Fibroblast of the conjunctiva (primary cell): Measurements from ENCODE around the gene APOD.

Experiments
- DNase-seq: peaks from one replicate; pipeline ENCODE4 v3.0.0-alpha.2; 2010; ENCODE audit warnings: low read depth

Gene APOD

GRCh38 chr3:195587406-195587805 lies 3.7 kb upstream of the APOD start:
- no peak for DNase-seq

GRCh38 chr3:195584543-195584870 lies 767 bp upstream of the APOD start:
- DNase-seq: no peak

DNA sequence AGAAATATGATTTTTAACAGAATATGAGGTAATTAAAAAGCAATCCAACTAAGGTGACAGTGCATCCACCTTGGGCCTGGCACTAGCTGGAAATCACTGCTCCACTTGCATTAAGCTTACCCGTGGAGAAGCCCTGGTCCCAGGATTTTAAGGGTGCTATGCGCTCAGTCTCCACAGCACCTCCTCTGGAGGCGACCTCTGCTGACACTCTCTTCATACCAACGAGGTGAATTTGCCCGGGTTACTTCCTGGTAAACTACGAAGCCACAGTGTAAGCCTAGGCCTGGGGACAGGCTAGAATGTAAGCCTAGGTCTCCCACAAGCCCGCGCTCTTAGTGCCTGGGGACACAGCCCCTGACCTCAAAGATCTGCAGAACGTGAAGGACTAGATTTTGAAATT lies 793 bp downstream of the APOD start:
- no peak for DNase-seq

GRCh38 chr3:195580744-195581443 lies 2.8 kb downstream of the APOD start:
- DNase-seq: peak; percentile 74

DNA sequence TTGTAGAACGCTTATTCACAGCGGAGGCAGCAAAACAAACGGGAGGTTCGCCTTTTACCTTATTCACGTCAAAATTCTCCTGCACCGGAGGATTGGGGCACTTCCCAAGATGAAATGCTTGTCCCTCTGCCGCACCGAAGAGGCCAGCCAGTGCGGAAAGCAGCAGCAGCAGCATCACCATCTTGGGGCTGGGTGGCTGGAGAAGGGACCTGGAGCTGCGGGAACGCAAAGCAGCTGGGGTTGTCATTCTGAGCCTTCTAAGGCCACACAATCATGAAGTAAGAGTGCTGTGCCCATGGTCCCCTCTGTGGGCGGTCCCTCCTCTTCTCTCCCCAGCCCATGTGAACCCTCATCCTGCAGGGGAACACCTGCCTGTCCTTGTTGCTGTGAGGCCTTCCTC lies 4.5 kb downstream of the APOD start:
- no peak for DNase-seq

DNA sequence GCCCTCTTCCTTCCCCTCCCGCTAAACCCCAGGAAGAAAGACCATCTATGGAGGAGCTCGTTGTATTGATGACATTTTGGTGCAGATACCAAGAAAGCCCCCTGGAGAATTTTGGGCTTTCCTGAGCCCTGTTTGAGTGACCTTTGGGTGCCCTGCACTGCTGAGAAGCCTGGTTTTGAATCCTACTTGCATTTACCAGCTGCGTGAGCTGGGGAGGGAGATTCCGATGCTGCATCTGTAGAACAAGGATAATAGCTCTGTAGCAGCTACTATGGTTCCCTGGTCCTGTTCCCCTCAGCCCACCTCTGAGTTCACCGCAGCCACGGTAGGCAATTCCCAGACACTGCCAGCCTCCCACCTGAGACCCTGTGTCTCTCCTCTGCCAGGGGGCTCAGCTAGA lies 5.2 kb downstream of the APOD start:
- DNase-seq: no peak

- DNase-seq: no peak
Measured at GRCh38 chr3:195577645-195578177, 6.0 kb downstream of the APOD start.

DNA sequence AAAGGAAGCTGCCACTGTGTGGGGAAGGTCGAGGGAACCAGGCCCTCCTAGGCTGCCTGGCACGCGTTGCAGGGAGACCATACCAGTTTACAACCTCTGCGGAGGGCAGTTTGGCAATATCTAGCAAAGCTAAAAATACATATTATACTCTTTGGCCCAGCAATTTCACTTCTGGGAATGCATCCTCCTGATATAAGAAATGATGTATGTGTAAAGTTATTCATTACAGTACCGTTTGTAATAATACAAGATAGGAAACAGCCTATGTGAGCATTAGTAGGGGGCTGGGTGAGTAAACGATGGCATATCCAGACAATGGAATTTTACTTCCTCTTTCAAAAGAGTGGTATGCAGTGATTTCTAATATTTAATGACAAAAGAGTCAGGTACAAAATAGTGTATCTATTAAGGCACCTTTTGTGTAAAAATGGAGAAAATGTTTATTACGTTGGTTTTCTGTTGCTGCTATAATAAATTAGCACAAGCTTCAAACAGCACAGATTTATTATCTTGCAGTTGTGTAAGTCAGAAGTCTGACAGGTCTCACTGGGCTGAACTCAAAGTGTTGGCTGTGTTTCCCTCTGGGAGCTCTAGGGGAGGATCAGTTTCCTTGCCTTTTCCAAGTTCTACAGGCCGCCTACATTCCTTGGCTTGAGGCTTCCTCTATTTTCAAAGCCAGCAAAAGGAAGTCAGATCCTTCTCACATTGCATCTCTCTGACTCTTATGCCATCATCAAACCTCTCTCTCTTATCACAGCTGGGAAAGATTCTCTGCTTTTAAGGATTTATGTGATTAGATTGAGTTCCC lies 9.0 kb downstream of the APOD start:
- no peak for DNase-seq

DNA sequence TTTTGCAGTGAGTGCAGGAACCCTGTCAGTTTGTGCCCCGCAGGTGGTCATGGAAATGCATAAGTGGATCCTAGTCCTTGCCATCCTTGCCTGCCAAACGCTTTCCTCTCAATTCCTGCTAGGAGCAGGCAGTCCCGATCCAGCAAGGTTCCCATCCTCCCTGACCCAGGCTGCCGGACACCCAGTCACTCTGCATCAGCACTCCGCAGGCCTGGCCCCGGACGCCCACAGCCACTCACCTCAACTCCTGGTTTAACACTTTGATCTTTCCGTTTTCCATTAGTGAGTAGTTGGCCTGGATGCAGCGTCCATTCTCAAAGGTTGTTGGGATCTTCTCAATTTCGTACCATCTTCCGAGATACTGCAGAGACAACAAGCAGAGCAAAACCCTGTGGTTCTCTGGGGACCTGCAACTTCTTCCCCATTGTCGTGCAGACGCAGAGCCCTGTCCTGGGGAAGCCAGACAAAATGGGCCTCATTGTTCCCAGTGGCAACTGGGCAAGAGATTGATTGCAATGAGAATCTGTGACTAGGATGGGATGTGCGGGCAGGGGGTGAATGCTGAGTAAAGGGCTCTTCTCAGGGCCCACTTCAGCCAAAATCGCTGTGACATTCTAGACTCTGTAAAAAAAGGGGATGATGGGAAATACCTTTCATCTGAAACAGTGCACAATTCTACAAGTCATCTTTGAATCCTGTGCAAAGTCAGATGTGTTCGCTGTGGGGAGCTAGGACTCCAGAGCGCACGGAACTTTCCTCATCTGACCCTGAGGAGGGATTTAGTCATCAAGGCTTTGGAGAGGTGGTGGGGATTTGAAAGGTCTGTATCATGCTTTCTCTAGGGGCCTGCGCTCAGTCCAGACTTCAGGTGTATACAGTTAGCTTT lies 9.9 kb downstream of the APOD start:
- no peak for DNase-seq

DNA sequence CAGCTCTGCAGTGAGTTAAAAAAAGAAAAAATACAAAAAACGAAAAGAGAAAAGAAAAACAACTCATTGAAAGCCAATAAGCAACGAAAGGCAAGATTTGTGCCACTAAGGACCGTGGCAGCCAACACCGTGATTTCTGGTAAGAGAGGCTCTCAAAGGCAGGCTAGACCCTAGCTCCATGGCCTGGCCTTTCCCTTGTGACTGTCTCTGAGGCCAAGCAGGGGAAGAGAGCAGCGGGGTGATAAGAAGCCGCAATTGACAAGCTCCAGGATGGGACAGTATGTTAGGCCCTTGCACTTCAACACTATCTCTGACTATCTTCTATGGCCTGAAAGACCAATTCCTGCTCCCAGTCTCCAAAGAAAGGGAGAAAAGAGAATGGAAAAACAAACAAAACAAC lies 12.4 kb downstream of the APOD start:
- no peak for DNase-seq

DNA sequence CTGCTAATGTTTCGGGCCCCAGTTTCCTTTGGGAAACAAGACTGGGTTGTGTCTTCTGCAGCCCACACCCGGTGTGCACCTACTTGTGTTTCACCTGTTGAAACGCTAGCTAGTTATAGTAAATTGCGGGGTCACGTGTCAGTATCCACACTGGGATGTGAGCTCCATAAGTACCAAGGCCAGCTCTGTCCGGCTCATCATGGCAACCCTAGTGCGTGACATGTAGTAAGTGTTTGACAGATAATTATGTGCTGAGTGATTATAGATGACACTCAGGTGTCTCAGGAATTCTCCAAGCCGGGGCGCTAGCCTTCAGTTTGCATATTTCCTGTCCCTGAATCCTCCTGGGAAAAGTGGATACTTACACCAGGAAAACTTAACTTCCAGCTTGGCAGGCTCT lies 12.8 kb downstream of the APOD start:
- no peak for DNase-seq

DNA sequence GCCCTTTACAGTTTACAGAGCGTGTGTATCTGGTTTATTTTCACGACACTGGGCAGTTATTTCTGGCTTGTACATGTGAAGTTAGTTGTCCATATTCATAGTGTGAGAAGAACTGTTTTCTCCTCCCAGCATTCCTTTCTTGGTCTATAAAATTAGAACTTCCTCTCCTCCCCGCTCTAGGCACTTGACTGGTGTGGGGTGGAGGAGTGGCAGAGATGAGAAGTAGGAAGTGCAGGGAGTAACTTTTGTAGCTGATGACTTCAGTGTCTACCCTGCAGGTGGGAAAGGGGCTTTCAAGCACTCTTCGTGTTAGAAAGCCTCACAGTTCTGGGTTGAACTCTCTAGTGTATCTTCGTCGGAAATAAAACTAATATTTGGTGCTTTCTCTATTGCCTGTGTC lies 13.4 kb downstream of the APOD start:
- no peak for DNase-seq

DNA sequence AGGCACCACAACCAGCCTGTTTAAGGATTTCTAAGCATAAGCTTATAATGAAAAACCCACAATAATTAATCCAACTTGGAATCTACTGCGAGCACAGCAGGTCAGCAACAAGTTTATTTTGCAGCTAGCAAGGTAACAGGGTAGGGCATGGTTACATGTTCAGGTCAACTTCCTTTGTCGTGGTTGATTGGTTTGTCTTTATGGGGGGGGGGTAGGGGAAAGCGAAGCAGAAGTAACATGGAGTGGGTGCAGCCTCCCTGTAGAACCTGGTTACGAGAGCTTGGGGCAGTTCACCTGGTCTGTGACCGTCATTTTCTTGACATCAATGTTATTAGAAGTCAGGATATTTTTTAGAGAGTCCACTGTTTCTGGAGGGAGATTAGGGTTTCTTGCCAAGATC lies 15.1 kb downstream of the APOD start:
- no peak for DNase-seq

- no peak for DNase-seq
Measured at GRCh38 chr3:195566797-195567196, 16.9 kb downstream of the APOD start.

- no peak for DNase-seq
Measured at GRCh38 chr3:195565716-195566115, 18.0 kb downstream of the APOD start.

DNA sequence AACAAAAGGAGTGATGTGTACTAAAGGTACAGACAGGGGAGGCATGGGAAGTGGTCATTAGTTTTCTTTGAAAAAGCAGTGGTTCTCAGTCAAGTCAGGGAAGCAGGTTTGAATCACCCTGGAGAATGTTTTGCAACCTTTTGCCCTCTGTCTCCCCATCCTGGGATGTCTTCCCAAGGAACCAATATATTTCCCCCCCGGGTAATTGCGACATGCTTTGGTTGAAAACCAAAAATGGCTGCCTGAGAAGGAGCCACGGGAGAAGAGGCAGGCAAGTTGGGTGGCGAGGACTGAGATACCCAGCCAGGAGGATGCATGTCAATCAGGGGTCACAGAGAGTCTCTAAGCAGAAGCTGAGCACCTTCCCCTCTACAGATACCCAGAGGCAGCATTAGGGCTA lies 20.4 kb downstream of the APOD start:
- DNase-seq: no peak

- no peak for DNase-seq
Measured at GRCh38 chr3:195559723-195560409, 23.9 kb downstream of the APOD start.

DNA sequence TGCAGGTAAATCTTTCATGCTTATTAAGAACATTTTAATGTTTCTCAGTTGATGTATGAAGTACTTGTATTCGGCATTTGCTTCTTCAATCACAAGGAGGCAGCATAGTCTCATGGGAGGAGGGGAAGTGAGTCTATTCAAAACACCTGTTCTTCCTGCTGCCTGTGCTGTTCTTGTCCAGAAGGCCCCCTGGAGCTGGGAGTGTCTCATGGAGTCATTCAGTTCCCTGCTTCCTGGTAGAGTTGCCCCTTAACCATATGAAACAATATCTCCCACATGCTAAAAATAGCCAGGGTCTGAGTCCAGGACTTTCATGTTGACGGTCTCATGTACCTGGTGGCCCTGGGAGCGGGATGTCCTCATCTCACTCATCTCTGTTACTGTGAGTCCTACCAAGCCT lies 25.1 kb downstream of the APOD start:
- DNase-seq: peak; percentile 56

GRCh38 chr3:195557322-195557721 lies 26.4 kb downstream of the APOD start:
- no peak for DNase-seq

- no peak for DNase-seq
Measured at GRCh38 chr3:195556390-195556789, 27.4 kb downstream of the APOD start.

DNA sequence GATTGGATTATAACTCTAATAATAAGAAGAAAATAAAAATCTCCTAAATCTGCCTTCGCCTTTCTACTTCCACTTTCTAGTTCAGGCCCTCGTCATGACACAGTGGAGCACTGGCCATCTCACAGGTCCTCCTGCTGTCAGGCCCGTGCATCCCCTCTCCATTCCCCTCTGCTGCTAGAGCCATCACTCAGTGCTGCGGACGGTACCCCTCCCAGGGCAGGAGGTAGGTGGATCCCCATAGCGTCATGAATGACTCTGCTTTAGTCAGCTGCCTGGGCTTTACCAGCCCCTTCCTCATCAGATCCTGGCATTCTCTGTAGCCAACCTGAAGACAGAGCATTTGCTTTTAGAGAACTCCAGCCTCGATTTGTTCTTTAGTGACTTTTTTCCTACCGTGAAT lies 28.6 kb downstream of the APOD start:
- DNase-seq: no peak

DNA sequence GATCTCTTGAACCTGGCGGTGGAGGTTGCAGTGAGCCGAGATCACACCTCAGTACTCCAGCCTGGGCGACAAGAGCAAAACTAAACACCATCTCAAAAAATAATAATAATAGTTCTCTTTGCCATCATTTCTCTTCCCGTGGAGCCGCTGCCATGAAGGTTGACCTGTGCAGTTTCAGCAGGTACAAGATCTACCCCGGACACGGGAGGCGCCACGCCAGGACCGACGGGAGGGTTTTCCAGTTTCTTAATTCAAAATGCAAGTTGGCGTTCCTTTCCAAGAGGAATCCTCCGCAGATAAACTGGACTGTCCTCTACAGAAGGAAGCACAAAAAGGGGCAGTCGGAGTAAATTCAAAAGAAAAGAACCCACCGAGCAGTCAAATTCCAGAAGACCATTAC lies 29.3 kb downstream of the APOD start:
- DNase-seq: no peak
